GM10847 (cell line): ENCODE data around the gene BCS1L.

Experiments used
- POLR2A ChIP-seq: IDR thresholded peaks from 2 replicates; pipeline ENCODE4 v1.6.1; 2011; ENCODE audit not compliant: insufficient read length; ENCODE audit errors: extremely low read depth

Gene BCS1L

GRCh38 chr2:218698885-218699284 is 39.4 kb downstream of the BCS1L start:
- TF ChIP-seq POLR2A, result no peak

GRCh38 chr2:218701806-218702205 is 42.3 kb downstream of the BCS1L start:
- no peak for TF ChIP-seq POLR2A

- no peak for TF ChIP-seq POLR2A
These were observed 43.9 kb downstream of the BCS1L start for GRCh38 chr2:218703341-218703740.

- no peak for TF ChIP-seq POLR2A
These were observed 48.6 kb downstream of the BCS1L start for GRCh38 chr2:218708086-218708485.

GRCh38 chr2:218709908-218710307 is 50.4 kb downstream of the BCS1L start:
- TF ChIP-seq POLR2A, result no peak

GRCh38 chr2:218710334-218710686 is 50.8 kb downstream of the BCS1L start:
- TF ChIP-seq POLR2A, result no peak

DNA sequence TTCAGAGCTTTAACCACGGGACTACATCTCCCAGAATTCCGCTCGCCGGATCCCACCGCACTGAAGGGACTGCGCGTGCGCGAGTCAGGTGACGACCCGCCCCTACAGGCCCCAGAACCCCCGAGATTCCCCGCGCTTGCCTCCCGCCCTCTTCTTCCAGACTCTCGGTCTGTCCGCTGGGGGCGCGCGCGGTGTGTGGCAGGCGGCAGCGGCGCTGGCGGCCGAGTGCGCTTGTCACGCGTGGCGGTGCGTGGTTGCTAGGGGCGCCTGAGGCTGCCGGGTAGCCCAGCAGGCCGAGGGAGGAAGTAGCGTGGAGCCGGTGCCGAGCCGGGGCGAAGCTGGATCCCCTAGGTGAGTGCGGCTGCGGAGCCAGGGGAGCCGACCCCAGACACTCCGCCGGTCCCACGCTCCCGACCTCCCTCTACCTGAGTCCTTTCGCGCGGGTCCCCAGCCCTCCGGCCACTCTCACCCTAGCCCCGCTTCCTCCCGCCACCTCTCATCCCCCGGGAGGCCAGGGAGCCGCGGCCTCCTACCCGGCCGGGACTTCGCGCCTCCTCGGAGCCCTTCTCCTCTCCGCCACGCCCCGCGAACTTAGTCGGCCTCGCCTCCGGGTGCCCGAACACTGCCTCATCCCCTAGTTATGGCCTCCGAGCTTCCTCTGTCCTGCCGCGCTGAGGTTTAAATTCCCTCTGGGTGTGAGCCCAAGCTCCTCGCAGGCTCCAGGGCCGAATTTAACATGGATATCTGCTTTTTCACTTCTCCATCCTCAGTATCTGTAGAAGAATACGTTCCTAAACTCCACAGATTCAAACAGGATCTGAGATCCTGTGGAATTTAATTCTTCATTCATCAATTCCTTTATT is 51.4 kb downstream of the BCS1L start, which contains the start of gene TTLL4:
Gene TTLL4 (plus strand): TSS at position 149 of the 863 bp plus-strand sequence. CDS start 26,842 bp downstream, outside the sequence.
- TF ChIP-seq POLR2A, result peak; percentile 47

DNA sequence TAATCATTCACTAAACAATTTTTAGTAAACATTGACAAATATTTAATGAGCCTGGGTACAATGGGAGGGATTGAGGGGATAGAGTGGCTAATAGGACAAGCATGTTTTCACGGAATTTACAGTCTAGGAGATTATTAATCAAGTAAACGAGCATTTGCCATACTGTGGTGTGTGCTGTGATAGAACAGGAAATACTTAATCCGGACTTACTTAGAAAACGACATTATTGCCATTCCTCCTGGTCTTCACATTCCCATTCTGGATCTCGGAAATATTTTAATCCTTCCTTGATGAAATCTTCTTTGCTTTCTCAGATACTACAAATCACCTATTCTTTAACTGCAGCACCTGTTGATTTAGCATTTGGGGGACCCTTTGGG is 52.1 kb downstream of the BCS1L start:
- TF ChIP-seq POLR2A, result no peak
